HL-60 (cell line): ENCODE results near the gene HTR6.

Experiments
- POLR2AphosphoS5 ChIP-seq: IDR thresholded peaks from 2 replicates; pipeline ENCODE4 v1.6.1; 2012; ENCODE audit warnings: low read depth
- TF ChIP-seq, protein P1 (sequence below): IDR thresholded peaks from one replicate; pipeline ENCODE4 v1.5.1; 2011; ENCODE audit warnings: low read length, control low read depth, inconsistent platforms; ENCODE audit not compliant: insufficient read depth

DNA sequence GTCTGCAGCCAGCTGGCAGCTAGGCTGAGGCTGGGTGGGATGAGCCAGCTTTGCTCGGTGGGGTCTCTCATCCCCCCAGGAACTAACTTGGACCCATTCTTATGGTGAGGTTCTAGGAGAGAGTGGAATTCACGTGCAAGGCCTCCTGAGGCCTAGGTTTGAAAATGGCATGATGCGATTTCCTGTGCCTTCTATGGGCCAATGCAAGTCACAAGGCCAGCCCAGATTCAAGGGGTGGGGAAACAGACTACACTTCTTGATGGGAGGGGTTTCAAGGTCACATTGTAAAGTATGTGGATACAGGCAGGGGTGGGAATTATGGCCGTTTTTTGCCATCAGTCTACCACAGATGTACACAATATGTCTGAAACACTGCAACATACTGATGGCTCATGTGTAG is 48.3 kb downstream of the HTR6 start:
- TF ChIP-seq, protein P1, sequence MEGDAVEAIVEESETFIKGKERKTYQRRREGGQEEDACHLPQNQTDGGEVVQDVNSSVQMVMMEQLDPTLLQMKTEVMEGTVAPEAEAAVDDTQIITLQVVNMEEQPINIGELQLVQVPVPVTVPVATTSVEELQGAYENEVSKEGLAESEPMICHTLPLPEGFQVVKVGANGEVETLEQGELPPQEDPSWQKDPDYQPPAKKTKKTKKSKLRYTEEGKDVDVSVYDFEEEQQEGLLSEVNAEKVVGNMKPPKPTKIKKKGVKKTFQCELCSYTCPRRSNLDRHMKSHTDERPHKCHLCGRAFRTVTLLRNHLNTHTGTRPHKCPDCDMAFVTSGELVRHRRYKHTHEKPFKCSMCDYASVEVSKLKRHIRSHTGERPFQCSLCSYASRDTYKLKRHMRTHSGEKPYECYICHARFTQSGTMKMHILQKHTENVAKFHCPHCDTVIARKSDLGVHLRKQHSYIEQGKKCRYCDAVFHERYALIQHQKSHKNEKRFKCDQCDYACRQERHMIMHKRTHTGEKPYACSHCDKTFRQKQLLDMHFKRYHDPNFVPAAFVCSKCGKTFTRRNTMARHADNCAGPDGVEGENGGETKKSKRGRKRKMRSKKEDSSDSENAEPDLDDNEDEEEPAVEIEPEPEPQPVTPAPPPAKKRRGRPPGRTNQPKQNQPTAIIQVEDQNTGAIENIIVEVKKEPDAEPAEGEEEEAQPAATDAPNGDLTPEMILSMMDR: no peak
- TF ChIP-seq POLR2AphosphoS5: no peak
